Thoracic aorta (tissue), 2 donors: ENCODE results near the gene CLEC11A. TPM values are rescaled to one million over a fixed set of nuclear protein-coding genes. Genes with fewer than 3 reads are reported as not detected.

Source experiments
- ATAC-seq: fragments of 150-250 bp; one replicate; pipeline ENCODE4 v1.8.0; 2017; ENCODE audit warnings: low read depth; ENCODE audit not compliant: insufficient number of reproducible peaks, low FRiP score
- DNase-seq: peaks from one replicate; pipeline ENCODE4 v3.0.0-alpha.2; 2020; ENCODE audit warnings: low spot score
- H3K27ac ChIP-seq, 2 donors: fragments of 200-600 bp; sonication (generic); 1 replicate in 1 of 2; 2 replicates in 1 of 2; pipeline ENCODE4 v1.5.1; 2016; ENCODE audit warnings: mild to moderate bottlenecking in 2 of 2, moderate library complexity in 2 of 2
- H3K27me3 ChIP-seq: fragments of 200-600 bp; sonication (generic); replicated peaks from 2 replicates; pipeline ENCODE4 v1.6.0; 2016; ENCODE audit warnings: mild to moderate bottlenecking; ENCODE audit not compliant: insufficient read depth
- H3K36me3 ChIP-seq: fragments of 200-600 bp; sonication (generic); one replicate; pipeline ENCODE4 v1.5.1; 2016
- H3K4me1 ChIP-seq, 2 donors: fragments of 200-600 bp; sonication (generic); 1 replicate in 1 of 2; 2 replicates in 1 of 2; pipeline versions ENCODE4 v1.5.1 to v1.6.0; 2016; ENCODE audit warnings: low read depth in 2 of 2, mild to moderate bottlenecking in 1 of 2; ENCODE audit not compliant: control insufficient read depth in 1 of 2
- H3K4me3 ChIP-seq: fragments of 200-600 bp; sonication (generic); 2 replicates; pipeline ENCODE4 v1.5.1; 2016; ENCODE audit warnings: mild to moderate bottlenecking
- H3K9me3 ChIP-seq: fragments of 200-600 bp; sonication (generic); 2 replicates; pipeline ENCODE4 v1.5.1; 2016
- total RNA-seq, 2 donors: library from RNA; depleted of rRNA; stranded (reverse); fragments of >200 nt; gene quantifications; one replicate each; pipeline versions ENCODE4 v1.1.0 to v1.2.3, GENCODE V29; 2016
- TF ChIP-seq, protein P1 (sequence below): fragments of 200-600 bp; sonication (generic); IDR thresholded peaks from one replicate; pipeline ENCODE4 v1.5.1; 2019; ENCODE audit warnings: antibody characterized with exemption

CLEC11A gene
- total RNA-seq, 2 donors from 2014 or later: 10.5 to 35.3 TPM

DNA sequence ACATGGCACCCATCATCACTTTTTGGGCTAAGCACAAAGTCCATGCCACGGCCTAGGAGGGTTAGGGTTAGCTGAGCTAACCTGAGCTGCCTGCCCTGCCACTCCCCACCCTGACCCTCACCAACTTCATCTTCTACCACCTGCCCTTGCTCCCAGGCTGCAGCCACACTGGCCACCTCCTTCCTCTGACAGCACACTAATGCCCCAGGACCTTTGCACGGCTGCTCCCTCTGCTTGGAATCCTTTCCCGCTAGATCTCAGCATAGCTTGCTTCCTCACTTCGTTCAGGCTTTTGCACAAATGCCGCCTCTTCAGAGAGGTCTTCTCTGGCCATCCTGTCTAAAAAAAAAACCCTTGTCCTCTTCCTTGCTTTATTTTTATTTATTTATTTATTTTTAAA, 16.8 kb upstream of the CLEC11A start:
- no peaks in the 10 kb centered on the region for H3K36me3 ChIP-seq
- H3K9me3 ChIP-seq: no peaks in the 10 kb centered on the region
- ATAC-seq (no peak), DNase-seq (no peak)
- TF ChIP-seq, protein P1, sequence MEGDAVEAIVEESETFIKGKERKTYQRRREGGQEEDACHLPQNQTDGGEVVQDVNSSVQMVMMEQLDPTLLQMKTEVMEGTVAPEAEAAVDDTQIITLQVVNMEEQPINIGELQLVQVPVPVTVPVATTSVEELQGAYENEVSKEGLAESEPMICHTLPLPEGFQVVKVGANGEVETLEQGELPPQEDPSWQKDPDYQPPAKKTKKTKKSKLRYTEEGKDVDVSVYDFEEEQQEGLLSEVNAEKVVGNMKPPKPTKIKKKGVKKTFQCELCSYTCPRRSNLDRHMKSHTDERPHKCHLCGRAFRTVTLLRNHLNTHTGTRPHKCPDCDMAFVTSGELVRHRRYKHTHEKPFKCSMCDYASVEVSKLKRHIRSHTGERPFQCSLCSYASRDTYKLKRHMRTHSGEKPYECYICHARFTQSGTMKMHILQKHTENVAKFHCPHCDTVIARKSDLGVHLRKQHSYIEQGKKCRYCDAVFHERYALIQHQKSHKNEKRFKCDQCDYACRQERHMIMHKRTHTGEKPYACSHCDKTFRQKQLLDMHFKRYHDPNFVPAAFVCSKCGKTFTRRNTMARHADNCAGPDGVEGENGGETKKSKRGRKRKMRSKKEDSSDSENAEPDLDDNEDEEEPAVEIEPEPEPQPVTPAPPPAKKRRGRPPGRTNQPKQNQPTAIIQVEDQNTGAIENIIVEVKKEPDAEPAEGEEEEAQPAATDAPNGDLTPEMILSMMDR: no peak
- no peak overlapping the region for H3K4me3 ChIP-seq
- H3K27me3 ChIP-seq: no peaks in the 10 kb centered on the region
- no peaks in the 10 kb centered on the region for H3K4me1 ChIP-seq
- no peak overlapping the region for H3K27ac ChIP-seq

DNA sequence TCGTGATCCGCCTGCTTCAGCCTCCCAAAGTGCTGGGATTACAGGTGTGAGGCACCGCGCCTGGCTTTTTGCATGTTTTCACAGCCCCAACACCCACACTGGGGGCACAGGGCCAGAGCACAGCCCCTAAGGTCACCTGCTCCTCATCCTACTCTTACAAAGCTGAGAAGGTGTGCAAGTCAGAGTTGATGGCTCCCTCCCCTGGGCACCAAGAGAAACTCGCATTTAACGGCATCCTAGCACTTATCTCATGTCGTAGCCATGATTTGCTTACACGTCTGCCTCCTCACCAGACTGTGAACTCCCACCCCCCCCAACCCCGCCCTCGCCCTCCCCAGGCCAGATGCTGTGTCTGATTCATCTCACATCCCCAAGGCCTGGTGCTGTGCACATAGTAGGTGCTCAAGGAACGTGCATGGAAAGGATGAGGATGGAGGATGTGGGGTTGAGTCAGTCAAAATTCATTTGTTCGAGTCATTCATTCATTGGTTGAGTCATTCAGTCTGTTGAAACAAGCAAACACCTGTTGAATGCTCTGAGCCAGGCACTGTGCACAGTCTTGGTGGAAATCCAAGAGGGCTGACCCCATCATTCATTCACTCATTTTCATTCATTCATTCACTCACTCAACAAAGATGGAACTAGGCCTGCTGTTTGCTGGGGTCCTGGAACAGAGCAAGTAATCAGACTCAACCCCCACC, 14.8 kb upstream of the CLEC11A start:
- DNase-seq: no peak
- TF ChIP-seq, protein P1: no peak
- Histone ChIP-seq H3K9me3 (no peaks in the 10 kb centered on the region), H3K4me1 (no peaks in the 10 kb centered on the region), H3K27me3 (no peaks in the 10 kb centered on the region), H3K27ac (no peak overlapping the region), H3K36me3 (no peaks in the 10 kb centered on the region), H3K4me3 (no peak overlapping the region)
- no peak for ATAC-seq

DNA sequence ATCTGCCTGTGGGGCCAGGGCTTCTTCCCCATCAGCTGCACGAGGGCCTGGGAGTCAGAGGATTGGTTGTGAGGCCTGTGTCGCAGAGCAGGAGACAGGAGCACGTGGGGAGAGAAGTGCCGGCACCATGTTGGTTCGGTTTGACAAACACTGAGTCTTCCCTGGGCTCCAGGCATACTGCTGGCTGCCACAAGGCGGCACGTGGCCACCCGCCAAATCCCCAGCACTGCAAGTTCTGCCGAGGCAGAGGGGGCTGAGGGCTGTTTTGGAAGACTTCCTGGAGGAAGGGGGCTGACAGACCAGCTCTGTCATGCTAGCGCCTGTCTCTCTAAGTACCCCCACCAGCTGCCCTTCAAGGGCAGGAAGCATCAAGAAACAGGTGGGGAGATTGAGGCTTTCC, 13.1 kb upstream of the CLEC11A start:
- Histone ChIP-seq H3K4me3 (no peak overlapping the region), H3K4me1 (no peaks in the 10 kb centered on the region), H3K27me3 (no peaks in the 10 kb centered on the region), H3K9me3 (no peaks in the 10 kb centered on the region), H3K27ac (no peak overlapping the region), H3K36me3 (no peaks in the 10 kb centered on the region)
- DNase-seq (no peak), ATAC-seq (no peak)
- TF ChIP-seq, protein P1: no peak

DNA sequence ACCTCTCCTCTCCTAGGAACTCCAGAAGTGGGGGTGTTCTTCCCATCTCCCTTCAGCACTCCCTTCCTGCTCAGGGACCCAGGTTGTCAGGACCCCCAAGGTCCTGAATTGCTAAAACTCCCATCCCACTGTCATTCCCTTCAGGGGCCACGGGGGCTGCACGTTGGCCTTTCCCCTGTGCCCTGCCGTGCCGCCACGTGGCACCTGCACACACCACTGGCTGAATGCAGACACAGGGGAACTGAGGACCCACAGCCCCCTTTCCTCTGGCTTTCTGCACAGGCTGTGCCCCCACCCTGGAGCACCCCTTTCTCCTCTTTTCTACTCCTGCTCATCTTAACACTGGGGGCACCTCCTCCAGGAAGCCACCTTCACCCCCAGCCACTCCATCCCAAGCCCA, 12.6 kb upstream of the CLEC11A start:
- H3K27me3 ChIP-seq: no peaks in the 10 kb centered on the region
- TF ChIP-seq, protein P1: no peak
- H3K27ac ChIP-seq: no peak overlapping the region
- H3K4me1 ChIP-seq: no peaks in the 10 kb centered on the region
- DNase-seq (no peak), ATAC-seq (no peak)
- H3K9me3 ChIP-seq: no peaks in the 10 kb centered on the region
- H3K36me3 ChIP-seq: no peaks in the 10 kb centered on the region
- H3K4me3 ChIP-seq: no peak overlapping the region

DNA sequence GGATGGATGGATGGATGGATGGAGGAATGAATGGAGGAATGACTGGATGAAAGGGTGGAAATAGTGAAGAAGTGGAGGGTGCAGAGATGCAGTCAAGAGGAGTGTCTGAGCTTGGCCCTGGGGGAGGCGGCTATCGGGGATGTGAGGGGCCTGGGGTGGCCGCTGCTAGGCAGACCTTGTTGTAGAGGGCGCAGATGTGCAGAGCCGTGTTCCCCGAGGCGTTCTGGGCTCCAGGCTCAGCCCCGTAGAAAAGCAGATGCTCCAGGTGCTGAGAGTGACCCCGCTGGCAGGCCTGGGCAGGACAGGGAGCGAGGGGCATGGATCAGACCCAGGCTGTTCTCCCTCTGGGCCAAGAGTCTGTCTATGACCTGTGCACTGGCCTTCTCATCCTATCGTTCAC, 12.0 kb upstream of the CLEC11A start:
- H3K27ac ChIP-seq: no peak overlapping the region
- no peaks in the 10 kb centered on the region for H3K4me1 ChIP-seq
- ATAC-seq (no peak), DNase-seq (no peak)
- no peak overlapping the region for H3K4me3 ChIP-seq
- H3K27me3 ChIP-seq: no peaks in the 10 kb centered on the region
- no peaks in the 10 kb centered on the region for H3K36me3 ChIP-seq
- no peaks in the 10 kb centered on the region for H3K9me3 ChIP-seq
- TF ChIP-seq, protein P1: no peak
